Neural cell (in vitro differentiated cells): ENCODE results near the gene LRSAM1. TPM values are rescaled to one million over a fixed set of nuclear protein-coding genes. Genes with fewer than 3 reads are reported as not detected.

ENCODE experiments used
- H2AFZ ChIP-seq: fragments of 200-600, 300-800 bp; sonication (generic), shearing (Covaris generic); 2 replicates; pipeline ENCODE4 v1.6.0; 2014; ENCODE audit warnings: low read depth, mild to moderate bottlenecking, antibody characterized with exemption, low read length, moderate library complexity
- H3F3A ChIP-seq: fragments of 200-600 bp; shearing (Covaris generic); 2 replicates; pipeline ENCODE4 v1.6.1; 2016; ENCODE audit warnings: mild to moderate bottlenecking, moderate library complexity, mixed read lengths, antibody characterized with exemption, low read length; ENCODE audit not compliant: insufficient read depth, poor library complexity, severe bottlenecking
- H3K27ac ChIP-seq: fragments of 200-600, 300-800 bp; sonication (generic), shearing (Covaris generic); 2 replicates; pipeline ENCODE4 v1.5.1; 2014; ENCODE audit warnings: mild to moderate bottlenecking, low read length, moderate library complexity
- H3K27me3 ChIP-seq: fragments of 300-800, 200-600 bp; sonication (generic), shearing (Covaris generic); 2 replicates; pipeline ENCODE4 v1.6.0; 2014; ENCODE audit warnings: mild to moderate bottlenecking, low read depth, low read length, moderate library complexity; ENCODE audit not compliant: insufficient read depth
- H3K36me3 ChIP-seq: fragments of 300-800, 200-600 bp; sonication (generic), shearing (Covaris generic); 2 replicates; pipeline ENCODE4 v1.5.1; 2014; ENCODE audit warnings: mild to moderate bottlenecking, antibody characterized with exemption, low read length, moderate library complexity; ENCODE audit not compliant: insufficient read depth
- H3K4me2 ChIP-seq: fragments of 300-800, 200-600 bp; sonication (generic), shearing (Covaris generic); 2 replicates; pipeline ENCODE4 v1.6.0; 2014; ENCODE audit warnings: mild to moderate bottlenecking, low read length
- H3K4me3 ChIP-seq: fragments of 300-800, 200-600 bp; sonication (generic), shearing (Covaris generic); 2 replicates; pipeline ENCODE4 v1.5.1; 2014; ENCODE audit warnings: mild to moderate bottlenecking, low read length, moderate library complexity
- H3K79me2 ChIP-seq: fragments of 200-600 bp; shearing (Covaris generic); replicated peaks from 2 replicates; pipeline ENCODE4 v1.6.0; 2014; ENCODE audit warnings: mild to moderate bottlenecking, low read length, moderate library complexity; ENCODE audit not compliant: insufficient read depth
- H3K9ac ChIP-seq: fragments of 300-800, 200-600 bp; sonication (generic), shearing (Covaris generic); 2 replicates; pipeline ENCODE4 v1.6.1; 2016; ENCODE audit warnings: mild to moderate bottlenecking, low read length, mixed read lengths
- H3K9me2 ChIP-seq: fragments of 200-600 bp; shearing (Covaris generic); 2 replicates; pipeline ENCODE4 v1.6.1; 2016; ENCODE audit warnings: mild to moderate bottlenecking, low read length, mixed read lengths; ENCODE audit not compliant: insufficient read depth
- H3K9me3 ChIP-seq: fragments of 200-600, 300-800 bp; sonication (generic), shearing (Covaris generic); 2 replicates; pipeline ENCODE4 v1.6.1; 2016; ENCODE audit warnings: mild to moderate bottlenecking, mixed run types, low read length, moderate library complexity, mixed read lengths
- H4K20me1 ChIP-seq: fragments of 200-600 bp; shearing (Covaris generic); 2 replicates; pipeline ENCODE4 v1.6.1; 2016; ENCODE audit warnings: mild to moderate bottlenecking, mixed run types; ENCODE audit not compliant: insufficient read depth
- CTCF ChIP-seq: fragments of 450-650 bp; IDR thresholded peaks from 2 replicates; pipeline ENCODE4 v1.5.1; 2014; ENCODE audit warnings: antibody characterized with exemption, mild to moderate bottlenecking, moderate library complexity; ENCODE audit not compliant: poor library complexity, severe bottlenecking
- EP300 ChIP-seq: fragments of 450-650 bp; conservative IDR thresholded peaks from 2 replicates; pipeline ENCODE4 v1.6.1; 2014; ENCODE audit warnings: antibody characterized with exemption, mild to moderate bottlenecking, moderate library complexity; ENCODE audit not compliant: poor library complexity, severe bottlenecking
- EZH2 ChIP-seq: fragments of 200-600, 300-800 bp; shearing (Covaris generic), sonication (generic); IDR thresholded peaks from 2 replicates; pipeline ENCODE4 v1.6.1; 2014; ENCODE audit warnings: antibody characterized with exemption, low read length, borderline replicate concordance, mild to moderate bottlenecking; ENCODE audit not compliant: insufficient read depth, poor library complexity, severe bottlenecking
- MXI1 ChIP-seq: fragments of 450-650 bp; conservative IDR thresholded peaks from 2 replicates; pipeline ENCODE4 v1.6.1; 2014; ENCODE audit warnings: antibody characterized with exemption, mild to moderate bottlenecking; ENCODE audit not compliant: poor library complexity, severe bottlenecking
- POLR2AphosphoS5 ChIP-seq: IDR thresholded peaks from 2 replicates; pipeline ENCODE4 v1.6.1; 2012
- RAD21 ChIP-seq: fragments of 450-650 bp; conservative IDR thresholded peaks from 2 replicates; pipeline ENCODE4 v1.6.1; 2014; ENCODE audit warnings: antibody characterized with exemption, mild to moderate bottlenecking, moderate library complexity
- SMC3 ChIP-seq: fragments of 450-650 bp; conservative IDR thresholded peaks from 2 replicates; pipeline ENCODE4 v1.6.1; 2014; ENCODE audit warnings: antibody characterized with exemption, mild to moderate bottlenecking, moderate library complexity; ENCODE audit not compliant: poor library complexity
- TAF1 ChIP-seq: IDR thresholded peaks from 2 replicates; pipeline ENCODE4 v1.6.1; 2012; ENCODE audit warnings: low read depth
- polyA plus RNA-seq: library from polyadenylated mRNA; depleted of rRNA; stranded (reverse); fragments of >200 nt; gene quantifications from 2 replicates; pipeline ENCODE4 v1.2.3, GENCODE V29; 2014
- TF ChIP-seq, protein P1 (sequence below): IDR thresholded peaks from 2 replicates; pipeline ENCODE4 v1.6.1; 2012; ENCODE audit warnings: borderline replicate concordance

The LRSAM1 gene
- polyA plus RNA-seq, 1 donor from 2014 or later: 21.6 TPM

DNA sequence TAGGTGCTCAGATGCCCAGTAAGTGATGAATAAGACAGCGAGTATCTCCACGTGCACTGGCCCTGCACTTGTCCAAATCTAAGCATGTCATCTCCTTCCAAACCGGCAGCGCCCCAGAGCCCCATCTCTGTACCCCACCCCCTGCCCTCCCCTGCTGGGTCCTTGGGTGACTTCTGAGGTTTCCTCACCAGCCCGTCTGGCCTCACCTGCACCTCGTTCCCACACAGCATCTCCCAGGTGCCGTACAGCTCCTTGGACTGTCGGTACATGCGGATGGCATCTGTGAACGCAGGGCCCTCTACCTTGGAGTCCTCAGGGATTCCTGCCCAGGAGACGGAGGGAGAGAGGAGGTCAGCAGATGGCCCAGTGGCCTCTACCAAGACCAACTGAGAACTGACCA is 66.3 kb downstream of the LRSAM1 start:
- Histone ChIP-seq H3K9me3 (no peaks in the 10 kb centered on the region), H3K4me2 (no peak overlapping the region), H2AFZ (no peak overlapping the region), H3K36me3 (peaks cover 5% of the 10 kb centered on the region), H3K27ac (no peak overlapping the region), H4K20me1 (no peaks in the 10 kb centered on the region), H3K27me3 (no peaks in the 10 kb centered on the region), H3K4me3 (no peak overlapping the region), H3K9me2 (no peaks in the 10 kb centered on the region), H3K79me2 (no peaks in the 10 kb centered on the region), H3F3A (no peaks in the 10 kb centered on the region), H3K9ac (no peak overlapping the region)
- TF ChIP-seq TAF1: no peak
- TF ChIP-seq MXI1: no peak
- no peak for TF ChIP-seq CTCF
- no peak for TF ChIP-seq POLR2AphosphoS5
- no peak for TF ChIP-seq SMC3
- no peak for TF ChIP-seq RAD21
- TF ChIP-seq, protein P1, sequence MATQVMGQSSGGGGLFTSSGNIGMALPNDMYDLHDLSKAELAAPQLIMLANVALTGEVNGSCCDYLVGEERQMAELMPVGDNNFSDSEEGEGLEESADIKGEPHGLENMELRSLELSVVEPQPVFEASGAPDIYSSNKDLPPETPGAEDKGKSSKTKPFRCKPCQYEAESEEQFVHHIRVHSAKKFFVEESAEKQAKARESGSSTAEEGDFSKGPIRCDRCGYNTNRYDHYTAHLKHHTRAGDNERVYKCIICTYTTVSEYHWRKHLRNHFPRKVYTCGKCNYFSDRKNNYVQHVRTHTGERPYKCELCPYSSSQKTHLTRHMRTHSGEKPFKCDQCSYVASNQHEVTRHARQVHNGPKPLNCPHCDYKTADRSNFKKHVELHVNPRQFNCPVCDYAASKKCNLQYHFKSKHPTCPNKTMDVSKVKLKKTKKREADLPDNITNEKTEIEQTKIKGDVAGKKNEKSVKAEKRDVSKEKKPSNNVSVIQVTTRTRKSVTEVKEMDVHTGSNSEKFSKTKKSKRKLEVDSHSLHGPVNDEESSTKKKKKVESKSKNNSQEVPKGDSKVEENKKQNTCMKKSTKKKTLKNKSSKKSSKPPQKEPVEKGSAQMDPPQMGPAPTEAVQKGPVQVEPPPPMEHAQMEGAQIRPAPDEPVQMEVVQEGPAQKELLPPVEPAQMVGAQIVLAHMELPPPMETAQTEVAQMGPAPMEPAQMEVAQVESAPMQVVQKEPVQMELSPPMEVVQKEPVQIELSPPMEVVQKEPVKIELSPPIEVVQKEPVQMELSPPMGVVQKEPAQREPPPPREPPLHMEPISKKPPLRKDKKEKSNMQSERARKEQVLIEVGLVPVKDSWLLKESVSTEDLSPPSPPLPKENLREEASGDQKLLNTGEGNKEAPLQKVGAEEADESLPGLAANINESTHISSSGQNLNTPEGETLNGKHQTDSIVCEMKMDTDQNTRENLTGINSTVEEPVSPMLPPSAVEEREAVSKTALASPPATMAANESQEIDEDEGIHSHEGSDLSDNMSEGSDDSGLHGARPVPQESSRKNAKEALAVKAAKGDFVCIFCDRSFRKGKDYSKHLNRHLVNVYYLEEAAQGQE: no peak
- no peak for TF ChIP-seq EP300
- no peak for TF ChIP-seq EZH2

DNA sequence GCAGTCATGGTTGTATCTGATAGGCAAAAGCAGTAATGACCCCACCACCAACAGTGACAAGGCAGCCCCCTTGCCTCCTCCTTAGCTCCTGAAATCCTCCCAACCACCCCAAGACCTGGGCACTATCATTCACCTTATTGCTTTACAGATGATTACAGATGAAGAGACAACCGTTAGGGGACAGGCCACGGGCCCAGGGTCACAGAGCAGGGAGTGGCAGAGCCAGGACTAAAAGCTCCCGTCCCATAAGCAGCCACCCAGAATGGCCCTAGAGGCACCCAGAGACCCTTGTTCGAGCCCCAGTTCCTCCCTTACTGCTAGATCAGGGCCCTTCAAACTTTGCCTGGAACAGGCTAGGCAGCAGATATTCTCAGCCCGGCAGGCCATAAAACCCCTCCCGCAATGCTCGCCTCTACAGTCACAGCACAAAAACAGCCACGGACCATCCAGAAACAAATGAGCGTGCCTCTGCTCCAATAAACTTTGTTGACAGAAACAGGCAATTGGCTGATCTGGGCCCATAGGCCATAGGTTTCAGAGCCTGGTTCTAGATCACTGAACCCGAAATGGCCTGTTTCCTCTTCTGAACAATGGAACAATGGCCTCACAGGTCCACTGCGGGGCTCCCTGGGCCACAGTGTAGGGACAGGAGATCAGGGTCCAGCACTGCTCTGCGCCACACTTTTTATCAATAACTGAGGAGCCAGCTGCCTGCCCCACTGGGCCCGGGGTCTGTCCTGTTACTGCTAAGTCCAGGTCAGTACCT is 67.0 kb downstream of the LRSAM1 start:
- Histone ChIP-seq H3K27ac (no peak overlapping the region), H4K20me1 (no peaks in the 10 kb centered on the region), H3K9me3 (peaks cover under 1% of the 10 kb centered on the region), H3K4me3 (no peak overlapping the region), H3K9me2 (no peaks in the 10 kb centered on the region), H3K27me3 (no peaks in the 10 kb centered on the region), H3K9ac (no peak overlapping the region), H3F3A (no peaks in the 10 kb centered on the region), H3K36me3 (peaks cover 1% of the 10 kb centered on the region), H3K79me2 (no peaks in the 10 kb centered on the region), H2AFZ (no peak overlapping the region), H3K4me2 (no peak overlapping the region)
- TF ChIP-seq SMC3 (no peak), TAF1 (no peak), EP300 (no peak), EZH2 (no peak), MXI1 (no peak), CTCF (no peak), RAD21 (no peak), POLR2AphosphoS5 (no peak)
- TF ChIP-seq, protein P1: no peak
